ENCODE results near the gene NAIF1.

- TF ChIP-seq GATA2 (IDR thresholded peaks at IDR 0.05; ENCODE audit: low read depth, low read length) (no peak), GATA3 (IDR thresholded peaks at IDR 0.05; ENCODE audit: low read depth, low read length) (no peak)
These were observed 46.4 kb downstream of the NAIF1 start for GRCh38 chr9:128020692-128021091.

Data from SH-SY5Y (cell line).